HG02623 (cell line): ENCODE measurements around the gene DCTN4.
"Not testable (repeated sequence)": the region's sequence is repeated elsewhere in the genome, so short reads cannot be mapped to it uniquely, and the experiment has no call there.

Source experiments
- ATAC-seq: cut with Tn5 transposase; IDR thresholded peaks from one replicate; pipeline ENCODE4 v1.9.1; 2021; ENCODE audit warnings: moderate library complexity; ENCODE audit not compliant: unreplicated experiment

Gene DCTN4

GRCh38 chr5:150758531-150759333 is at the start of gene DCTN4:
Gene DCTN4 (minus strand): TSS chr5:150759017. CDS start chr5:150758993, 24 bp downstream.
- peak; percentile 97 for ATAC-seq

GRCh38 chr5:150804388-150804787 is 45.6 kb upstream of the DCTN4 start:
- no peak for ATAC-seq

GRCh38 chr5:150801117-150801927 is 42.5 kb upstream of the DCTN4 start:
- ATAC-seq, result no peak

GRCh38 chr5:150797384-150797783 is 38.6 kb upstream of the DCTN4 start:
- ATAC-seq, result no peak

GRCh38 chr5:150794927-150795326 is 36.1 kb upstream of the DCTN4 start:
- ATAC-seq, result no peak

GRCh38 chr5:150793423-150793888 is 34.6 kb upstream of the DCTN4 start:
- not testable (repeated sequence) for ATAC-seq

GRCh38 chr5:150791536-150791935 is 32.7 kb upstream of the DCTN4 start:
- no peak for ATAC-seq

GRCh38 chr5:150789943-150790611 is 31.3 kb upstream of the DCTN4 start:
- ATAC-seq, result peak; percentile 94

- ATAC-seq, result no peak
Observed at GRCh38 chr5:150789450-150789849, 30.6 kb upstream of the DCTN4 start.

- no peak for ATAC-seq
Observed at GRCh38 chr5:150788977-150789376, 30.2 kb upstream of the DCTN4 start.

- no peak for ATAC-seq
Observed at GRCh38 chr5:150787656-150788055, 28.8 kb upstream of the DCTN4 start.

- ATAC-seq, result no peak
Observed at GRCh38 chr5:150786876-150787275, 28.1 kb upstream of the DCTN4 start.

GRCh38 chr5:150785950-150786349 is 27.1 kb upstream of the DCTN4 start:
- ATAC-seq, result no peak

- ATAC-seq, result peak; percentile 32
Observed at GRCh38 chr5:150783422-150783928, 24.7 kb upstream of the DCTN4 start.

- no peak for ATAC-seq
Observed at GRCh38 chr5:150782850-150783249, 24.0 kb upstream of the DCTN4 start.

GRCh38 chr5:150781706-150782614 is 23.1 kb upstream of the DCTN4 start:
- ATAC-seq, result no peak

GRCh38 chr5:150780816-150781221 is 22.0 kb upstream of the DCTN4 start:
- no peak for ATAC-seq

- ATAC-seq, result peak; percentile 44
Observed at GRCh38 chr5:150780187-150780692, 21.4 kb upstream of the DCTN4 start.

GRCh38 chr5:150779397-150780186 is 20.8 kb upstream of the DCTN4 start:
- ATAC-seq, result no peak
